IMR-90 (cell line): ENCODE results near the gene OVOL3. TPM values are rescaled to one million over a fixed set of nuclear protein-coding genes. Genes with fewer than 3 reads are reported as not detected.

ENCODE experiments used
- ATAC-seq: fragments of 200-7000 bp; cut with Tn5 transposase; 2 replicates; pipeline ENCODE4 v1.9.1; 2020; ENCODE audit warnings: low read depth, mild to moderate bottlenecking, moderate library complexity
- BruUV-seq: library from RNA; stranded (reverse); fragments of 400-500 nt; replicated peaks from 2 replicates; lab custom pipeline; 2021; lab: Mats Ljungman, UMichigan
- CTCF ChIA-PET: fragments of 300-600 bp; formaldehyde crosslinking; extraction: SDS; loops from one replicate; lab custom pipeline; 2021; ENCODE audit warnings: antibody characterized with exemption; lab: Yijun Ruan, JAX
- POLR2A ChIA-PET: fragments of 300-600 bp; sonication (Branson Sonifier 250); formaldehyde crosslinking; loops from one replicate; lab custom pipeline; 2022; ENCODE audit warnings: antibody characterized with exemption; ENCODE audit not compliant: unreplicated experiment; lab: Charles Lee
- DNase-seq: peaks from one replicate; pipeline ENCODE4 v3.0.0; 2013
- H2AFZ ChIP-seq: replicated peaks from 2 replicates; pipeline ENCODE3; 2013; ENCODE audit warnings: low read length, mild to moderate bottlenecking; ENCODE audit not compliant: poor library complexity
- H2AK5ac ChIP-seq: 2 replicates; pipeline ENCODE4 v1.6.1; 2013; ENCODE audit warnings: low read depth, low read length, inconsistent platforms
- H2AK9ac ChIP-seq: replicated peaks from 2 replicates; pipeline ENCODE3; 2013; ENCODE audit warnings: mild to moderate bottlenecking, low read depth, low read length, moderate library complexity; ENCODE audit not compliant: poor library complexity
- H2BK120ac ChIP-seq: 2 replicates; pipeline ENCODE4 v1.6.1; 2013; ENCODE audit warnings: low read depth, low read length, inconsistent platforms
- H2BK15ac ChIP-seq: 3 replicates; pipeline ENCODE4 v1.6.1; 2013; ENCODE audit warnings: low read depth, low read length, inconsistent platforms
- H2BK20ac ChIP-seq: 2 replicates; pipeline ENCODE4 v1.6.1; 2013; ENCODE audit warnings: low read depth, mild to moderate bottlenecking, inconsistent platforms, low read length, moderate library complexity
- H2BK5ac ChIP-seq: 2 replicates; pipeline ENCODE4 v1.6.1; 2013; ENCODE audit warnings: mild to moderate bottlenecking, low read depth, low read length, inconsistent platforms; ENCODE audit not compliant: poor library complexity, severe bottlenecking
- H3K14ac ChIP-seq: replicated peaks from 2 replicates; pipeline ENCODE4 v1.6.1; 2013; ENCODE audit warnings: low read depth, low read length, inconsistent platforms
- H3K18ac ChIP-seq: 2 replicates; pipeline ENCODE4 v1.6.1; 2013; ENCODE audit warnings: low read depth, low read length, control low read depth
- H3K23ac ChIP-seq: 2 replicates; pipeline ENCODE4 v1.6.1; 2013; ENCODE audit warnings: low read depth, low read length, inconsistent platforms
- H3K27ac ChIP-seq: 2 replicates; pipeline ENCODE4 v1.5.1; 2013; ENCODE audit warnings: mild to moderate bottlenecking, control low read depth, low read length; ENCODE audit not compliant: insufficient read depth
- H3K27me3 ChIP-seq: 2 replicates; pipeline ENCODE4 v1.6.1; 2013; ENCODE audit warnings: low read length; ENCODE audit not compliant: control insufficient read depth, insufficient read depth
- H3K36me3 ChIP-seq: 2 replicates; pipeline ENCODE4 v1.6.1; 2013; ENCODE audit warnings: low read length, mixed read lengths; ENCODE audit not compliant: control insufficient read depth, insufficient read depth
- H3K4ac ChIP-seq: 2 replicates; pipeline ENCODE4 v1.6.1; 2013; ENCODE audit warnings: low read depth, low read length, inconsistent platforms
- H3K4me1 ChIP-seq: 2 replicates; pipeline ENCODE4 v1.6.1; 2013; ENCODE audit warnings: low read length, mixed read lengths; ENCODE audit not compliant: control insufficient read depth, insufficient read depth
- H3K4me2 ChIP-seq: 2 replicates; pipeline ENCODE4 v1.6.1; 2013; ENCODE audit warnings: low read depth, mild to moderate bottlenecking, control low read depth, low read length, moderate library complexity
- H3K4me3 ChIP-seq: 2 replicates; pipeline ENCODE4 v1.5.1; 2013; ENCODE audit warnings: low read depth, mild to moderate bottlenecking, control low read depth, low read length, moderate library complexity; ENCODE audit not compliant: insufficient read depth
- H3K56ac ChIP-seq: 2 replicates; pipeline ENCODE4 v1.6.1; 2013; ENCODE audit warnings: low read length, inconsistent platforms; ENCODE audit not compliant: insufficient read depth; ENCODE audit errors: extremely low read depth
- H3K79me1 ChIP-seq, 2 experiments: 2 replicates each; pipeline ENCODE4 v1.6.1; 2013; ENCODE audit warnings: low read length in 2 of 2, inconsistent platforms in 1 of 2, low read depth in 1 of 2
- H3K9ac ChIP-seq: 2 replicates; pipeline ENCODE4 v1.6.1; 2013; ENCODE audit warnings: low read depth, low read length, control low read depth
- H3K9me1 ChIP-seq: 2 replicates; pipeline ENCODE4 v1.6.1; 2013; ENCODE audit warnings: low read length, inconsistent platforms; ENCODE audit not compliant: insufficient read depth
- H3K9me3 ChIP-seq: 2 replicates; pipeline ENCODE4 v1.6.1; 2013; ENCODE audit warnings: low read length; ENCODE audit not compliant: control insufficient read depth, insufficient read depth
- H4K20me1 ChIP-seq: 2 replicates; pipeline ENCODE4 v1.6.1; 2013; ENCODE audit warnings: low read length, inconsistent platforms; ENCODE audit not compliant: insufficient read depth
- H4K5ac ChIP-seq: 2 replicates; pipeline ENCODE4 v1.6.1; 2013; ENCODE audit warnings: mild to moderate bottlenecking, low read depth, low read length, control low read depth
- H4K8ac ChIP-seq, 2 experiments: 2 replicates each; pipeline ENCODE4 v1.6.1; 2013; ENCODE audit warnings: low read depth in 2 of 2, low read length in 2 of 2, control low read depth in 1 of 2, inconsistent platforms in 1 of 2
- H4K91ac ChIP-seq: 2 replicates; pipeline ENCODE4 v1.6.1; 2013; ENCODE audit warnings: low read depth, low read length, inconsistent platforms; ENCODE audit not compliant: insufficient read depth
- CHD1 ChIP-seq: IDR thresholded peaks from 2 replicates; pipeline ENCODE4 v1.6.1; 2012; ENCODE audit warnings: low read depth, low read length, improper control_type of control experiment
- CTCF ChIP-seq: conservative IDR thresholded peaks from 2 replicates; pipeline ENCODE4 v1.5.1; 2012; ENCODE audit warnings: mild to moderate bottlenecking, low read depth, low read length, improper control_type of control experiment
- ELK1 ChIP-seq: fragments of 150-350 bp; IDR thresholded peaks from 2 replicates; pipeline ENCODE4 v1.6.1; 2016; ENCODE audit warnings: low read depth, mild to moderate bottlenecking, low read length, moderate library complexity, borderline replicate concordance
- FOS ChIP-seq: fragments of 150-350 bp; IDR thresholded peaks from 2 replicates; pipeline ENCODE4 v1.6.1; 2016; ENCODE audit warnings: low read depth, low read length
- MAZ ChIP-seq: IDR thresholded peaks from 2 replicates; pipeline ENCODE4 v1.6.1; 2012; ENCODE audit warnings: low read depth, mild to moderate bottlenecking, low read length, improper control_type of control experiment, moderate library complexity, borderline replicate concordance
- RAD21 ChIP-seq: IDR thresholded peaks from 2 replicates; pipeline ENCODE4 v1.6.1; 2012; ENCODE audit warnings: low read length, improper control_type of control experiment
- RCOR1 ChIP-seq: IDR thresholded peaks from 2 replicates; pipeline ENCODE4 v1.6.1; 2012; ENCODE audit warnings: mild to moderate bottlenecking, low read length, improper control_type of control experiment; ENCODE audit not compliant: insufficient replicate concordance
- RFX5 ChIP-seq: IDR thresholded peaks from 2 replicates; pipeline ENCODE4 v1.8.0; 2012; ENCODE audit warnings: low read depth, mild to moderate bottlenecking, low read length, moderate library complexity
- USF2 ChIP-seq: fragments of 150-350 bp; IDR thresholded peaks from 2 replicates; pipeline ENCODE4 v1.6.1; 2017; ENCODE audit warnings: mild to moderate bottlenecking, antibody characterized with exemption, low read length, low read depth
- WGBS, 2 experiments: methylation state at CpG; one replicate each; pipeline versions ENCODE4 v1.1.5 to v1.1.7; 2013; ENCODE audit warnings: missing lambda C conversion rate in 2 of 2; ENCODE audit not compliant: insufficient read length in 1 of 2; ENCODE audit errors: extremely low coverage in 2 of 2; 5-methylcytosine and 5-hydroxymethylcytosine counted together
- dilution Hi-C: fragments of 300-500 bp; cut with HindIII; formaldehyde crosslinking; loops from one replicate; pipeline ENCODE4 v1.14.3; 2018; ENCODE audit warnings: low sequenced_read_pairs; ENCODE audit not compliant: unreplicated experiment
- in situ Hi-C: fragments of 300-500 bp; cut with MboI; formaldehyde crosslinking; loops from 3 replicates; pipeline ENCODE4 v1.14.3; 2019; ENCODE audit warnings: low sequenced_read_pairs, inconsistent platforms, mixed read lengths
- intact Hi-C: fragments of 100-400 bp; cut with micrococcal nuclease; formaldehyde crosslinking; loops from 2 replicates; pipeline ENCODE4 v1.10.0; 2022
- polyA plus RNA-seq, 3 experiments: library from polyadenylated mRNA; depleted of rRNA; stranded (reverse); fragments of >200 nt; gene quantifications; 2 replicates each; pipeline ENCODE4 v1.2.3, GENCODE V29; 2012; ENCODE audit warnings: low replicate concordance in 1 of 3
- total RNA-seq: library from RNA; depleted of rRNA; stranded (reverse); fragments of >200 nt; gene quantifications from 2 replicates; pipeline ENCODE4 v1.2.3, GENCODE V29; 2012

OVOL3 gene
- total and polyA plus RNA-seq, 2 of the 4 experiments (the other 2 are of a cell fraction), result not detected

- dilution Hi-C loops, result no loop called here
Observed at GRCh38 chr19:36128392-36128736, 17.4 kb downstream of the OVOL3 start.

More at GRCh38 chr19:36128392-36128736, 17.4 kb downstream of the OVOL3 start:
- Histone ChIP-seq H3K9me3 (no peaks in the 10 kb centered on the region), H3K23ac (peak overlapping the region; percentile 67; the same call in 1 of the 2 replicates), H3K14ac (peak overlapping the region; percentile 74), H3K4me2 (peak overlapping the region; percentile 65), H2BK15ac (no peak overlapping the region; the same call in 2 of the 3 replicates), H2BK20ac (no peak overlapping the region), H3K79me1 (no peaks in the 10 kb centered on the region), H2BK120ac (peak overlapping the region; percentile 12; the same call in 1 of the 2 replicates), H3K9me1 (no peaks in the 10 kb centered on the region), H4K5ac (peak overlapping the region; percentile 32), H2AFZ (peak overlapping the region; percentile 92), H3K4ac (peak overlapping the region; percentile 81), H3K18ac (peak overlapping the region; percentile 18), H2AK9ac (peak overlapping the region; percentile 79), H4K8ac (peak overlapping the region; percentile 32 to 87), H3K27me3 (no peaks in the 10 kb centered on the region), H4K91ac (peak overlapping the region; percentile 81), H4K20me1 (no peaks in the 10 kb centered on the region), H3K4me3 (peak overlapping the region; percentile 47), H2AK5ac (peak overlapping the region; percentile 29; the same call in 1 of the 2 replicates), H3K4me1 (no peaks in the 10 kb centered on the region; the same call in 1 of the 2 replicates), H2BK5ac (peak overlapping the region; percentile 68), H3K9ac (peak overlapping the region; percentile 68), H3K27ac (peak overlapping the region; percentile 73), H3K56ac (peak overlapping the region; percentile 68), H3K36me3 (peaks cover 10% of the 10 kb centered on the region; the same call in 1 of the 2 replicates)
- DNase-seq (no peak), ATAC-seq (peak; percentile 9)
- in situ Hi-C loops (loop anchor here (5.0 kb wide), 1 partner anchor 44 kb away; no protein-coding TSS in a partner anchor), intact Hi-C loops (no loop called here)
- ChIA-PET POLR2A (no interaction called here), CTCF (interaction anchor here (0.5 to 3.6 kb wide), 14 partner anchors 9 to 252 kb away, joined by 3 to 20 read pairs (median 4); partner anchors contain the start of genes POLR2I and TBCB)
- TF ChIP-seq CHD1 (no peak), CTCF (no peak), ELK1 (no peak), RAD21 (no peak), RFX5 (no peak), RCOR1 (no peak), USF2 (no peak), MAZ (no peak), FOS (no peak)
- 86% methylated on average over 1 of the region's 10 CpGs; no CpG with 5 or more reads in 1 of the 2 experiments for WGBS, 2 experiments
- no TSS peak for BruUV-seq
